HG03103 (cell line): ENCODE results near the gene SIRT1.
A peak's percentile ranks its signal among the peaks of the same experiment; 100 is the strongest.
"Not testable (repeated sequence)": the region's sequence is repeated elsewhere in the genome, so short reads cannot be mapped to it uniquely, and the experiment has no call there.

Experiments
- ATAC-seq: cut with Tn5 transposase; IDR thresholded peaks from one replicate; pipeline ENCODE4 v1.9.1; 2021; ENCODE audit warnings: low read depth; ENCODE audit not compliant: unreplicated experiment

Gene SIRT1

GRCh38 chr10:67875340-67876238, 8.9 kb upstream of the SIRT1 start:
- ATAC-seq = no peak

GRCh38 chr10:67877421-67877820, 7.0 kb upstream of the SIRT1 start:
- ATAC-seq = not testable (repeated sequence)

GRCh38 chr10:67878133-67878532, 6.3 kb upstream of the SIRT1 start:
- ATAC-seq = no peak

- no peak for ATAC-seq
These were observed 645 bp upstream of the SIRT1 start for GRCh38 chr10:67883710-67884312.

- ATAC-seq = peak; percentile 59
These were observed 600 bp downstream of the SIRT1 start for GRCh38 chr10:67884842-67885670.

- ATAC-seq = no peak
These were observed 9.2 kb downstream of the SIRT1 start for GRCh38 chr10:67893637-67894036.

- no peak for ATAC-seq
These were observed 19.1 kb downstream of the SIRT1 start for GRCh38 chr10:67903581-67903980.

GRCh38 chr10:67912331-67912946, 28.0 kb downstream of the SIRT1 start:
- no peak for ATAC-seq

GRCh38 chr10:67914777-67915340, 30.4 kb downstream of the SIRT1 start:
- no peak for ATAC-seq

- no peak for ATAC-seq
These were observed 32.7 kb downstream of the SIRT1 start for GRCh38 chr10:67917169-67917568.

GRCh38 chr10:67917679-67918078, 33.2 kb downstream of the SIRT1 start:
- no peak for ATAC-seq

- no peak for ATAC-seq
These were observed 36.6 kb downstream of the SIRT1 start for GRCh38 chr10:67921065-67921464.

GRCh38 chr10:67923551-67923950, 39.1 kb downstream of the SIRT1 start:
- ATAC-seq = no peak

GRCh38 chr10:67924136-67924535, 39.7 kb downstream of the SIRT1 start:
- ATAC-seq = no peak

- no peak for ATAC-seq
These were observed 41.1 kb downstream of the SIRT1 start for GRCh38 chr10:67925449-67926005.

- no peak for ATAC-seq
These were observed 42.5 kb downstream of the SIRT1 start for GRCh38 chr10:67926951-67927350.

- ATAC-seq = no peak
These were observed 48.7 kb downstream of the SIRT1 start for GRCh38 chr10:67933199-67933598.

- no peak for ATAC-seq
These were observed 49.9 kb downstream of the SIRT1 start for GRCh38 chr10:67934336-67934735.

GRCh38 chr10:67935223-67935622, 50.8 kb downstream of the SIRT1 start:
- no peak for ATAC-seq

- no peak for ATAC-seq
These were observed 52.0 kb downstream of the SIRT1 start for GRCh38 chr10:67936416-67936815.
